ENCODE results near the gene ZNF700.
A peak's percentile ranks its signal among the peaks of the same experiment; 100 is the strongest.
"Not testable (repeated sequence)": the region's sequence is repeated elsewhere in the genome, so short reads cannot be mapped to it uniquely, and the experiment has no call there.

ZNF700 gene

GRCh38 chr19:11887611-11888531 lies 37.0 kb upstream of the ZNF700 start, which contains the start of gene ZNF69:
TSS of gene ZNF69 (plus strand) at chr19:11887782. CDS start at chr19:11887924, 142 bp downstream.
- H3K9me2 ChIP-seq (replicated peaks; ENCODE audit: low read depth, low read length), result no peaks in the 10 kb centered on the region
- no peaks in the 10 kb centered on the region for H3K9me3 ChIP-seq (ENCODE audit: insufficient read depth, low read depth, low read length)
- peak within 1 kb of the TSS; percentile 77 for H3K9ac ChIP-seq (ENCODE audit: low read depth, low read length, poor library complexity, severe bottlenecking)
- peak within 1 kb of the TSS; percentile 88 for H2AFZ ChIP-seq (ENCODE audit: low read length)
- H3K36me3 ChIP-seq (ENCODE audit: insufficient read depth, low read length), result no peaks in the 10 kb centered on the region
- H3K27me3 ChIP-seq (ENCODE audit: insufficient read depth, low read length, poor library complexity, severe bottlenecking), result no peaks in the 10 kb centered on the region
- TF ChIP-seq CTCF (conservative IDR thresholded peaks at IDR 0.05; ENCODE audit: low read length) (no peak; the same call in 1 of the 2 replicates), EZH2phosphoT487 (IDR thresholded peaks at IDR 0.05; ENCODE audit: borderline replicate concordance) (no peak)
- H3F3A ChIP-seq (ENCODE audit: low read depth), result no peaks in the 10 kb centered on the region
- peak within 1 kb of the TSS; percentile 88 for H3K4me3 ChIP-seq (ENCODE audit: low read length, poor library complexity, severe bottlenecking)
- peaks cover 12% of the 10 kb centered on the region for H3K4me1 ChIP-seq (ENCODE audit: insufficient read depth, low read length, poor library complexity, severe bottlenecking)
- no peaks in the 10 kb centered on the region for H4K20me1 ChIP-seq (ENCODE audit: insufficient read depth, low read length, poor library complexity, severe bottlenecking)
- H3K4me2 ChIP-seq (ENCODE audit: low read depth, low read length, poor library complexity, severe bottlenecking), result peak within 1 kb of the TSS; percentile 76
- peaks cover 8% of the 10 kb centered on the region for H3K79me2 ChIP-seq (ENCODE audit: insufficient read depth, low read length)

- not testable (repeated sequence) for H3K9ac ChIP-seq (ENCODE audit: low read depth, low read length, poor library complexity, severe bottlenecking); H3F3A ChIP-seq (ENCODE audit: low read depth); H3K4me2 ChIP-seq (ENCODE audit: low read depth, low read length, poor library complexity, severe bottlenecking); H4K20me1 ChIP-seq (ENCODE audit: insufficient read depth, low read length, poor library complexity, severe bottlenecking); H3K79me2 ChIP-seq (ENCODE audit: insufficient read depth, low read length); H3K36me3 ChIP-seq (ENCODE audit: insufficient read depth, low read length); H2AFZ ChIP-seq (ENCODE audit: low read length); H3K27me3 ChIP-seq (ENCODE audit: insufficient read depth, low read length, poor library complexity, severe bottlenecking); H3K4me3 ChIP-seq (ENCODE audit: low read length, poor library complexity, severe bottlenecking); H3K9me3 ChIP-seq (ENCODE audit: insufficient read depth, low read depth, low read length); H3K9me2 ChIP-seq (replicated peaks; ENCODE audit: low read depth, low read length)
- H3K4me1 ChIP-seq (ENCODE audit: insufficient read depth, low read length, poor library complexity, severe bottlenecking), result peaks cover 12% of the 10 kb centered on the region
Observed at GRCh38 chr19:11889901-11890300, 35.0 kb upstream of the ZNF700 start.

- H3F3A ChIP-seq (ENCODE audit: low read depth), result no peaks in the 10 kb centered on the region
- peaks cover 12% of the 10 kb centered on the region for H3K4me1 ChIP-seq (ENCODE audit: insufficient read depth, low read length, poor library complexity, severe bottlenecking)
- no peaks in the 10 kb centered on the region for H4K20me1 ChIP-seq (ENCODE audit: insufficient read depth, low read length, poor library complexity, severe bottlenecking)
- no peak overlapping the region for H3K4me2 ChIP-seq (ENCODE audit: low read depth, low read length, poor library complexity, severe bottlenecking)
- no peak overlapping the region for H3K4me3 ChIP-seq (ENCODE audit: low read length, poor library complexity, severe bottlenecking)
- no peaks in the 10 kb centered on the region for H3K9me3 ChIP-seq (ENCODE audit: insufficient read depth, low read depth, low read length)
- H3K79me2 ChIP-seq (ENCODE audit: insufficient read depth, low read length), result peaks cover 8% of the 10 kb centered on the region
- no peak overlapping the region for H3K9ac ChIP-seq (ENCODE audit: low read depth, low read length, poor library complexity, severe bottlenecking)
- H3K27me3 ChIP-seq (ENCODE audit: insufficient read depth, low read length, poor library complexity, severe bottlenecking), result no peaks in the 10 kb centered on the region
- H3K9me2 ChIP-seq (replicated peaks; ENCODE audit: low read depth, low read length), result no peaks in the 10 kb centered on the region
- no peaks in the 10 kb centered on the region for H3K36me3 ChIP-seq (ENCODE audit: insufficient read depth, low read length)
- TF ChIP-seq CTCF (conservative IDR thresholded peaks at IDR 0.05; ENCODE audit: low read length), result no peak
- no peak overlapping the region for H2AFZ ChIP-seq (ENCODE audit: low read length)
Observed at GRCh38 chr19:11890634-11891033, 34.3 kb upstream of the ZNF700 start.
